HG03108 (cell line): ENCODE data around the gene ASPG.

ENCODE experiments used
- ATAC-seq: cut with Tn5 transposase; IDR thresholded peaks from one replicate; pipeline ENCODE4 v1.9.1; 2021; ENCODE audit warnings: moderate library complexity; ENCODE audit not compliant: unreplicated experiment

Gene ASPG

GRCh38 chr14:104116288-104116755 is 30.8 kb downstream of the ASPG start:
- no peak for ATAC-seq

DNA sequence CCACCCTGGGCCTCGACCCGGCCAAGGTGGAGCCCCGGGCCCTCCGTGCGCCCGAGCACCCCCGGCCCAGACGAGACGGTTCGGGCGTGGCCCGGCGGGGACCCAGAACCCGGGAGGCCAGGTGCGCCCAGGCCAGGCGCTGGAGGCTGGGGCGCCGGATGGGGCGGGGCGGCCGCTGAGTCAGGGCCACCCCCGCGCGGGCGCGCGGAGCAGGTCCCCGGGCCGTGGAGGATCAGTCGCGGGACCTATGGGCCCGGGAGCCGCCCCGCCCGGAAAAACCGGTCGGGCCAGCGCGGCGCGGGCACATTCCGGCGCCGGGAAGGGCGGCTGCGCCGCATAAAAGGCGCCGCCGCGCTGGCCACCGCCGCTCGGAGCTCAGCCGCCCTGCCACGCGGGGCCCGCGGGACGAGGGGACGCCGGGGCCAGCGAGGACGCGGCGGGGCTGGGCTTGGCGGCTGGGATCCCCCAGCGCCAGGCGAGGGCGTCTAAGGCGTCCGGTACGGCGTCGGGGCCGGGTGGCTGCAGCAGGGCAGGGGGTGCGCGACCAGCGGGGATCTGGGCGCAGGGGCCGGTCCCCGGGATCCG is 31.3 kb downstream of the ASPG start:
- ATAC-seq: no peak

GRCh38 chr14:104117341-104118005 is 32.0 kb downstream of the ASPG start:
- no peak for ATAC-seq

- ATAC-seq: no peak
Observed at GRCh38 chr14:104118006-104118844, 32.7 kb downstream of the ASPG start.

- no peak for ATAC-seq
Observed at GRCh38 chr14:104119119-104119487, 33.6 kb downstream of the ASPG start.

- ATAC-seq: no peak
Observed at GRCh38 chr14:104119488-104120251, 34.2 kb downstream of the ASPG start.

GRCh38 chr14:104120281-104120741 is 34.8 kb downstream of the ASPG start:
- ATAC-seq: no peak

- ATAC-seq: no peak
Observed at GRCh38 chr14:104121142-104121541, 35.6 kb downstream of the ASPG start.

- ATAC-seq: no peak
Observed at GRCh38 chr14:104123879-104124278, 38.4 kb downstream of the ASPG start.

DNA sequence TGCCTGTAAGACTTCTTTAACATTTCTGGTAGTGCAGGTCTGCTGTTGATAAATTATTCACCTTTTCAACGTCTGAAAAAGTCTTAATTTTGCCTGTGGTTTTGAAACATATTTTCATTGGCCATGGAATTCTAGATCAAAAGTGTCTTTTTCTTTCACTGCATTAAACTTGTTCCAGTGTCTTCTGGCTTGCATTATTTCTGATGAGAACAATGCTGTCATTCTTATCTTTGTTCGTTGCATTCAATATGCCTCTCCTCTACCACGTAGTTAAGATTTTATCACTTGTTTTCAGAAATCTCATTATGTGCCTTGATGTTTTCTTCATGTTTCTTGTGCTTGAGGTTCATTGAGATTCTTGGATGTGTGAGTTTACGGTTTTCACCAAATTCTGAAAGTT is 39.5 kb downstream of the ASPG start:
- no peak for ATAC-seq

DNA sequence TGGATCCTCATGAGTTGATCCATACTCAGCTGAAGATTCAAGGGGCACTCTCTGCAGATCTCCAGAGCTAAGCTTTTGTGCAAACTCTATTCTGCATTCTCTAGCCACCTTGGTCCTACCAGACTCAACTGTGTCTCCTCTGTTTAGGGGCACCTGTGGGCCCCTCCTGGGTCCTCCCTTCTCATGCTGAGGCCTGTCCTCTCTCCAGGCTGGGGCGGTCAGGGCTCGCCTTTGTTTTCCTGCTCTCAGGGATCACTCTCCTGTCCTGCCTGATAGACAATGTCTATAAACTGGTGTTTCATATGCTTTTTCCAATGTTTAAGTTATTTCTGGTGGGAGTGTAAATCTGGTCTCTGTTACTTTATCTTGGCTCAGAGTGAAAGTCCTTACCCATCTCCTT is 41.3 kb downstream of the ASPG start:
- no peak for ATAC-seq

- ATAC-seq: no peak
Observed at GRCh38 chr14:104128981-104129380, 43.5 kb downstream of the ASPG start.

- no peak for ATAC-seq
Observed at GRCh38 chr14:104129556-104129955, 44.1 kb downstream of the ASPG start.

DNA sequence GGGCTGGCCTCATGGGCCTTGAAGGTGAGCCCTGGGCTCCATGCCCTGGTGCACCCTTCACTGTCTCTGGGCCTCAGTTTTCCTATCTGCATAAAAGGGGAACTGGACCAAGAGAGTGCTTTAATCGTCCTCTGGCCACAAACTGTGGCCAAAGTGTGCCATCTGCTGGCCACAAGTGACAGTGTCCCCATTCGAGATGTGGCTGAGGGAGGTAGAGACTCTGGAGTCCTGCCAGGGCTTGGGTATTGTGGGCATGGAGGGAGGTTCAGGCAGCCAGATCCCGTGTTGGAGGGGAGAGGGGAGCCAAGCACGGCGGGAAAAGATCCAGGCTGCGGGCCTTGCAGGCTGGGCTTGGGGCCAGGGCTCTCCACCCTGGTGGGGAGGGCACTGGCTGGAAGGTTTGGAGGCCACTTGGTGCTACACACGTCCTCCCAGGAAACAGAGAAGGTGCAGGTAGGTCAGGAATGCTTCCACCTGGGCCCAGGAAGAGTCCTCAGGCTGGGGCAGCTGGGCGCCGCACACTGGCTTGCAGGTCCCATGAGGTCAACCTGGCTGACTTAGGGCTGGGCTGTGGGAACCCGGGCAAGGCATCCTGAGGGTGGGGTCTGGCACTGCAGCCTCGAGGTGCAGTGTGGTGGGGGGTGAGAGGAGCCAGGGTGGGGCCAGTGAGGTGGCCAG is 45.6 kb downstream of the ASPG start:
- no peak for ATAC-seq

DNA sequence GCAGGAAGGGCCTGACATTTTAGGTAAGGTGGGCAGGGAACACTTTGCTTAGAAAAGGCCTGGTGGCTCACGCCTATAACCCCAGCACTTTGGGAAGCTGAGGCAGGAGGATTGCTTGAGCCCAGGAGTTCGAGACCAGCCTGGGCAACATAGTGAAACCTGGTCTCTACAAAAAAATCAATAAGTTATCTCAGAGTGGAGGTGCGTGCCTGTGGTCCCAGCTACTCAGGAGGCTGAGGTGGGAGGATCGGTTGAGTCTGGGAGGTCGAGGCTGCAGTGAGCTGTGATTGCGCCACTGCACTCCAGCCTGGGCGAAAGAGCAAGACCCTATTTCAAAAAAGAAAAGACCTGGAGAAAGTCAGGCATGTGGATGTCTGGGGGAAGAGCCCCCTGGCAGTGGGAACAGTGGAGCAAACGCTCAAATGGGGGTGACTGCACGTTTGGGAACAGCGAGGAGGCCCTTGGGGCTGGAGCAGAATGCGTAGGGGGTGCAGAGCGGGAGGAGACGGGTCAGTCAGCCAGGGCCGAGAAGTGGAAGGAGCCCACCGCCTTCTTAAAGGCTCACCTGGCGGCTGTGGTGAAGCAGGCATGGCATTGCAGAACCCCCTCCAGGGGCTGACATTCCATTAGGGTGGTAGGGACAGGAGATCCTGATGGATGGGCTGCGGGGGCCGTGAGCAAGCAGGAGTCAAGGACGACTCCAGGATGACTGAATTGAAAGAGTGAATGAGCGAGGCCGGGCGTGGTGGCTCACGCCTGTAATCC is 46.6 kb downstream of the ASPG start:
- no peak for ATAC-seq

GRCh38 chr14:104132981-104133380 is 47.5 kb downstream of the ASPG start:
- no peak for ATAC-seq

DNA sequence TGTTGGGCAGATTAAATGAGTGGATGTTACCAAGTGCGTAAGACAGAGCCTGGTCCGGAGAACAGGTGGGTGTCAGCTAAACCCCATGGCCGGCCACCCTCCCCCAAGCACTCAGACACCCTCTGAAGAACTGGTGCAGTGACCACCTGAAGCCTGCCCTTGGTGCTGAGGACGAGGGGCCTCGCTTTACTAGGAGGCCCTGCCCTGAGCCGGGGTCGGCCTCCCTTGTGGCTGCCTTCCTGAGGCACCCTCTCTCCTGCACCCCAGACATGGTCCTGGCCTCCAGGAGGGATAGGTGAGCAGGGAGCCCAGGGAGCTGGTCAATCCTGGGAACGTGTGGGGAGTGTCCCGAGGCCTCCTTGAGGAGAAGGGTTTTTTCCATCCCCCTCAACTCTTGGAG is 48.0 kb downstream of the ASPG start:
- no peak for ATAC-seq

- no peak for ATAC-seq
Observed at GRCh38 chr14:104134061-104134965, 48.8 kb downstream of the ASPG start.
